SU-DHL-6 (cell line): ENCODE data around the gene C1QB.

Experiments used
- EZH2phosphoT487 ChIP-seq: fragments of 200-600 bp; sonication (generic), shearing (Covaris generic); conservative IDR thresholded peaks from 2 replicates; pipeline ENCODE4 v1.6.1; 2018; ENCODE audit warnings: mild to moderate bottlenecking, antibody characterized with exemption, low read length, moderate library complexity, mixed read lengths
- TF ChIP-seq, protein P1 (sequence below): fragments of 200-600 bp; sonication (generic); IDR thresholded peaks from one replicate; pipeline ENCODE4 v1.5.1; 2017; ENCODE audit warnings: antibody characterized with exemption, mild to moderate bottlenecking, low read length, moderate library complexity; ENCODE audit not compliant: insufficient read depth, poor library complexity, severe bottlenecking

DNA sequence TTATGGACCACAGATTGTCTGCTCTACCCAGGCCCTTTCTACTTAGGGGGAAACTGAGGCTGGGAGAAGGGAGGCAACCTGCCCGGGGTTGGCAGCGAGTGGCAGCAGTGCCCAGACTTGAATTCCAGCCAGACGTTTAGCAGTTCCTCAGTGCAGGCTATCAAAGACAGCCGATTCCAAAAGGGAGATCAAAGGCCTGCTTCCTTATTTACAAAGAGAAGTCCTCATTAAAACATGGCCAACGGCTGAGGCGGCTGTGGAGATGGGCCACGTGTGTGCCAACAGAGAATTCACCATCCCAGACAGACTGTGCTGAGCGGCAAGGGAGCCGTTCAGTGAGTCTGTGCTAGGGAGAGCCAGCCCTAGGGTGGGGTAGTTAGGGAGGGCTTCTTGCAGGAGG is 27.7 kb downstream of the C1QB start:
- TF ChIP-seq, protein P1, sequence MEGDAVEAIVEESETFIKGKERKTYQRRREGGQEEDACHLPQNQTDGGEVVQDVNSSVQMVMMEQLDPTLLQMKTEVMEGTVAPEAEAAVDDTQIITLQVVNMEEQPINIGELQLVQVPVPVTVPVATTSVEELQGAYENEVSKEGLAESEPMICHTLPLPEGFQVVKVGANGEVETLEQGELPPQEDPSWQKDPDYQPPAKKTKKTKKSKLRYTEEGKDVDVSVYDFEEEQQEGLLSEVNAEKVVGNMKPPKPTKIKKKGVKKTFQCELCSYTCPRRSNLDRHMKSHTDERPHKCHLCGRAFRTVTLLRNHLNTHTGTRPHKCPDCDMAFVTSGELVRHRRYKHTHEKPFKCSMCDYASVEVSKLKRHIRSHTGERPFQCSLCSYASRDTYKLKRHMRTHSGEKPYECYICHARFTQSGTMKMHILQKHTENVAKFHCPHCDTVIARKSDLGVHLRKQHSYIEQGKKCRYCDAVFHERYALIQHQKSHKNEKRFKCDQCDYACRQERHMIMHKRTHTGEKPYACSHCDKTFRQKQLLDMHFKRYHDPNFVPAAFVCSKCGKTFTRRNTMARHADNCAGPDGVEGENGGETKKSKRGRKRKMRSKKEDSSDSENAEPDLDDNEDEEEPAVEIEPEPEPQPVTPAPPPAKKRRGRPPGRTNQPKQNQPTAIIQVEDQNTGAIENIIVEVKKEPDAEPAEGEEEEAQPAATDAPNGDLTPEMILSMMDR = no peak
- no peak for TF ChIP-seq EZH2phosphoT487
